Right lobe of liver (tissue), 4 donors: ENCODE results near the gene TRANK1.

Experiments
- POLR2A ChIP-seq: fragments of 450-650 bp; IDR thresholded peaks from one replicate; pipeline ENCODE4 v1.6.1; 2017; ENCODE audit warnings: antibody characterized with exemption, mild to moderate bottlenecking
- TF ChIP-seq, protein P1 (sequence below), 4 donors: fragments of 200-600 bp in 3 of 4; fragments of 450-650 bp in 1 of 4; IDR thresholded peaks; one replicate each; pipeline versions ENCODE4 v1.5.1 to v1.8.0; 2016 to 2022; ENCODE audit warnings: antibody characterized with exemption in 4 of 4, mild to moderate bottlenecking in 2 of 4
- donor health status: DM: no; HTN: no; CAD: no.
- donor health status: DM: no; HTN: no; CAD: no.
- donor health status: DM: no; HTN: yes; CAD: no.

DNA sequence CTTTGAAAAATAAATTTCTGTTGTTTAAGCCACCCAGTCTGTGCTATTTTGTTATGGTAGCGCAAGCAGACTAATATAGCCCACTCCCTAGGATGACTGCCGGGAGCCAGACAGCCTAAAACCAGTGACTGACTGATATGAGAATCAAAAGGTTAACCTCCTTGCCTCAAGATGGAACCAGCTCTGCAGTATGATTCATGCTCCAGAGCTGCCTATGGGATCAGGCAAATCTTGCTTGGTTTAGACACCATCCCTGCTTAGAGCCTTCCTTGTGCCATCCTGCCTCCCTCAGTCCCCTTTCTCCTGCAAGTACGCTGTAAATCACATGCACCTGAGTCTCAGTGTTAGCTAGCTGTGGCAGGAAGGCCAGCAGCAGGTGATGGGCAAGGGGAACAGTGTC lies 39.3 kb downstream of the TRANK1 start:
- TF ChIP-seq, protein P1, sequence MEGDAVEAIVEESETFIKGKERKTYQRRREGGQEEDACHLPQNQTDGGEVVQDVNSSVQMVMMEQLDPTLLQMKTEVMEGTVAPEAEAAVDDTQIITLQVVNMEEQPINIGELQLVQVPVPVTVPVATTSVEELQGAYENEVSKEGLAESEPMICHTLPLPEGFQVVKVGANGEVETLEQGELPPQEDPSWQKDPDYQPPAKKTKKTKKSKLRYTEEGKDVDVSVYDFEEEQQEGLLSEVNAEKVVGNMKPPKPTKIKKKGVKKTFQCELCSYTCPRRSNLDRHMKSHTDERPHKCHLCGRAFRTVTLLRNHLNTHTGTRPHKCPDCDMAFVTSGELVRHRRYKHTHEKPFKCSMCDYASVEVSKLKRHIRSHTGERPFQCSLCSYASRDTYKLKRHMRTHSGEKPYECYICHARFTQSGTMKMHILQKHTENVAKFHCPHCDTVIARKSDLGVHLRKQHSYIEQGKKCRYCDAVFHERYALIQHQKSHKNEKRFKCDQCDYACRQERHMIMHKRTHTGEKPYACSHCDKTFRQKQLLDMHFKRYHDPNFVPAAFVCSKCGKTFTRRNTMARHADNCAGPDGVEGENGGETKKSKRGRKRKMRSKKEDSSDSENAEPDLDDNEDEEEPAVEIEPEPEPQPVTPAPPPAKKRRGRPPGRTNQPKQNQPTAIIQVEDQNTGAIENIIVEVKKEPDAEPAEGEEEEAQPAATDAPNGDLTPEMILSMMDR (IDR thresholded peaks at IDR 0.05) = no peak
- no peak for TF ChIP-seq POLR2A
